ENCODE data around the gene BIN2. TPM values are rescaled to one million over a fixed set of nuclear protein-coding genes. Genes with fewer than 3 reads are reported as not detected.

The BIN2 gene
- total and polyA plus RNA-seq, 2 of the 4 experiments (the other 2 are of a cell fraction) = not detected

- H2AFZ ChIP-seq (replicated peaks; ENCODE audit: low read length, poor library complexity) = peak overlapping the region; percentile 85
These were observed 78.3 kb downstream of the BIN2 start for GRCh38 chr12:51245476-51246253.

More at GRCh38 chr12:51245476-51246253, 78.3 kb downstream of the BIN2 start:
- no CpG with 5 or more reads among the region's 11 CpGs for WGBS, 2 experiments (ENCODE audit: extremely low coverage in 2 of 2, insufficient read length in 1 of 2)
- no peak overlapping the region for H2AK9ac ChIP-seq (replicated peaks; ENCODE audit: low read depth, low read length, poor library complexity)
- H3K27me3 ChIP-seq (ENCODE audit: control insufficient read depth, insufficient read depth, low read length) = no peaks in the 10 kb centered on the region
- no peak for DNase-seq
- H3K9me3 ChIP-seq (ENCODE audit: control insufficient read depth, insufficient read depth, low read length) = no peaks in the 10 kb centered on the region
- peak overlapping the region; percentile 36; the same call in 1 of the 2 replicates for H2BK120ac ChIP-seq (ENCODE audit: low read depth, low read length)
- H3K14ac ChIP-seq (replicated peaks; ENCODE audit: low read depth, low read length) = peak overlapping the region; percentile 74
- H3K9ac ChIP-seq (ENCODE audit: low read depth, low read length) = no peak overlapping the region; the same call in 1 of the 2 replicates
- ChIA-PET CTCF (no interaction called here), POLR2A (ENCODE audit: unreplicated experiment) (no interaction called here)
- peak overlapping the region; percentile 35; the same call in 1 of the 2 replicates for H3K4me2 ChIP-seq (ENCODE audit: low read depth, low read length)
- dilution Hi-C loops (cut with HindIII; ENCODE audit: low sequenced_read_pairs, unreplicated experiment) = no loop called here
- peaks cover 14% of the 10 kb centered on the region; the same call in 1 of the 2 replicates for H3K9me1 ChIP-seq (ENCODE audit: insufficient read depth, low read length)
- TF ChIP-seq MAZ (IDR thresholded peaks at IDR 0.05; ENCODE audit: borderline replicate concordance, low read depth, low read length) = no peak
- TF ChIP-seq POLR2A (IDR thresholded peaks at IDR 0.05; ENCODE audit: low read depth, low read length) = peak; percentile 41; the same call in 1 of the 2 replicates
- peak overlapping the region; percentile 73 for H3K4ac ChIP-seq (ENCODE audit: low read depth, low read length)
- no peak for ATAC-seq (ENCODE audit: low read depth)
- peak overlapping the region; percentile 80 for H2AK5ac ChIP-seq (ENCODE audit: low read depth, low read length)
- no peak overlapping the region for H3K4me3 ChIP-seq (ENCODE audit: insufficient read depth, low read depth, low read length)
- peak overlapping the region; percentile 79; the same call in 1 of the 2 replicates for H3K23ac ChIP-seq (ENCODE audit: low read depth, low read length)
- H3K79me1 ChIP-seq (ENCODE audit: low read depth in 1 of 2, low read length in 2 of 2) = peaks cover 17 to 74% of the 10 kb centered on the region in 2 experiments
- H3K18ac ChIP-seq (ENCODE audit: low read depth, low read length) = peak overlapping the region; percentile 46; the same call in 1 of the 2 replicates
- in situ Hi-C loops (cut with MboI; ENCODE audit: low sequenced_read_pairs) = no loop called here
- H3K56ac ChIP-seq (ENCODE audit: extremely low read depth, insufficient read depth, low read length) = no peak overlapping the region
- H4K91ac ChIP-seq (ENCODE audit: insufficient read depth, low read depth, low read length) = peak overlapping the region; percentile 68; the same call in 1 of the 2 replicates
- H4K8ac ChIP-seq (ENCODE audit: low read depth in 2 of 2, low read length in 2 of 2) = peak overlapping the region; percentile 81 to 95
- 0 out of 2 replicates have a peak overlapping the region, but pooled peaks have one; percentile 22 for H2BK20ac ChIP-seq (ENCODE audit: low read depth, low read length)
- intact Hi-C loops (cut with micrococcal nuclease) = no loop called here
- peaks cover 14% of the 10 kb centered on the region for H3K4me1 ChIP-seq (ENCODE audit: control insufficient read depth, insufficient read depth, low read length)
- no peaks in the 10 kb centered on the region for H4K20me1 ChIP-seq (ENCODE audit: insufficient read depth, low read length)
- peak overlapping the region; percentile 68 for H2BK5ac ChIP-seq (ENCODE audit: low read depth, low read length, poor library complexity, severe bottlenecking)
- peak overlapping the region; percentile 80 for H4K5ac ChIP-seq (ENCODE audit: low read depth, low read length)
- BruUV-seq (replicated peaks) = no TSS peak
- no peak overlapping the region for H3K27ac ChIP-seq (ENCODE audit: insufficient read depth, low read length)
- H2BK15ac ChIP-seq (ENCODE audit: low read depth, low read length) = peak overlapping the region; percentile 26; the same call in 1 of the 3 replicates
- H3K36me3 ChIP-seq (ENCODE audit: control insufficient read depth, insufficient read depth, low read length) = peaks cover 34% of the 10 kb centered on the region

Data from IMR-90 (cell line).